Left ventricle myocardium inferior (tissue), 1 donor: ENCODE measurements around the gene DTNB. TPM values are rescaled to one million over a fixed set of nuclear protein-coding genes. Genes with fewer than 3 reads are reported as not detected.

Experiments
- DNase-seq: peaks from one replicate; pipeline ENCODE4 v3.0.0-alpha.2; 2020
- H3K27ac ChIP-seq: fragments of 200-600 bp; replicated peaks from 2 replicates; pipeline ENCODE4 v1.8.0; 2021
- H3K27me3 ChIP-seq: fragments of 200-600 bp; 2 replicates; pipeline ENCODE4 v1.8.0; 2021; ENCODE audit warnings: low read depth
- H3K36me3 ChIP-seq: fragments of 200-600 bp; 2 replicates; pipeline ENCODE4 v1.8.0; 2021
- H3K4me1 ChIP-seq: fragments of 200-600 bp; 2 replicates; pipeline ENCODE4 v1.8.0; 2021
- H3K4me3 ChIP-seq: fragments of 200-600 bp; 2 replicates; pipeline ENCODE4 v1.8.0; 2021; ENCODE audit warnings: mild to moderate bottlenecking, moderate library complexity
- H3K9me3 ChIP-seq: fragments of 200-600 bp; replicated peaks from 2 replicates; pipeline ENCODE4 v1.8.0; 2021
- intact Hi-C: fragments of 100-400 bp; cut with micrococcal nuclease; formaldehyde crosslinking; loops from one replicate; pipeline ENCODE4 v1.11.0; 2022
- total RNA-seq: library from RNA; stranded (reverse); fragmentation: NEBNext Ultra II Directional; extraction: Animal tissue kit (Norgen Biotek cat#: 25700); gene quantifications from one replicate; pipeline ENCODE4 v1.2.1, GENCODE V29; 2021
- TF ChIP-seq, protein P1 (sequence below): fragments of 200-600 bp; IDR thresholded peaks from 2 replicates; pipeline ENCODE4 v1.8.0; 2021; ENCODE audit warnings: antibody characterized with exemption, mild to moderate bottlenecking, borderline replicate concordance
- donor health status: DM: no; HTN: yes; CAD: no; lungs with severe emphysema.

Gene DTNB
- total RNA-seq, 1 donor from 2014 or later: 4.5 TPM

GRCh38 chr2:25460261-25460905 lies 213.0 kb downstream of the DTNB start:
- no peaks in the 10 kb centered on the region for H3K27me3 ChIP-seq
- TF ChIP-seq, protein P1, sequence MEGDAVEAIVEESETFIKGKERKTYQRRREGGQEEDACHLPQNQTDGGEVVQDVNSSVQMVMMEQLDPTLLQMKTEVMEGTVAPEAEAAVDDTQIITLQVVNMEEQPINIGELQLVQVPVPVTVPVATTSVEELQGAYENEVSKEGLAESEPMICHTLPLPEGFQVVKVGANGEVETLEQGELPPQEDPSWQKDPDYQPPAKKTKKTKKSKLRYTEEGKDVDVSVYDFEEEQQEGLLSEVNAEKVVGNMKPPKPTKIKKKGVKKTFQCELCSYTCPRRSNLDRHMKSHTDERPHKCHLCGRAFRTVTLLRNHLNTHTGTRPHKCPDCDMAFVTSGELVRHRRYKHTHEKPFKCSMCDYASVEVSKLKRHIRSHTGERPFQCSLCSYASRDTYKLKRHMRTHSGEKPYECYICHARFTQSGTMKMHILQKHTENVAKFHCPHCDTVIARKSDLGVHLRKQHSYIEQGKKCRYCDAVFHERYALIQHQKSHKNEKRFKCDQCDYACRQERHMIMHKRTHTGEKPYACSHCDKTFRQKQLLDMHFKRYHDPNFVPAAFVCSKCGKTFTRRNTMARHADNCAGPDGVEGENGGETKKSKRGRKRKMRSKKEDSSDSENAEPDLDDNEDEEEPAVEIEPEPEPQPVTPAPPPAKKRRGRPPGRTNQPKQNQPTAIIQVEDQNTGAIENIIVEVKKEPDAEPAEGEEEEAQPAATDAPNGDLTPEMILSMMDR: no peak
- H3K4me3 ChIP-seq: no peak overlapping the region
- no peaks in the 10 kb centered on the region for H3K9me3 ChIP-seq
- H3K27ac ChIP-seq: no peak overlapping the region
- no peaks in the 10 kb centered on the region for H3K36me3 ChIP-seq
- H3K4me1 ChIP-seq: peaks cover 5% of the 10 kb centered on the region
- DNase-seq: no peak
- intact Hi-C loops: no loop called here

GRCh38 chr2:25454824-25455611 lies 218.4 kb downstream of the DTNB start:
- H3K36me3 ChIP-seq: peaks cover 6% of the 10 kb centered on the region
- intact Hi-C loops: no loop called here
- H3K27ac ChIP-seq: no peak overlapping the region
- TF ChIP-seq, protein P1: no peak
- no peak overlapping the region for H3K4me3 ChIP-seq
- H3K27me3 ChIP-seq: no peaks in the 10 kb centered on the region
- DNase-seq: no peak
- no peaks in the 10 kb centered on the region for H3K9me3 ChIP-seq
- H3K4me1 ChIP-seq: peaks cover 12% of the 10 kb centered on the region

GRCh38 chr2:25453199-25453905 lies 220.0 kb downstream of the DTNB start:
- intact Hi-C loops: no loop called here
- Histone ChIP-seq H3K27me3 (no peaks in the 10 kb centered on the region), H3K27ac (no peak overlapping the region), H3K9me3 (no peaks in the 10 kb centered on the region), H3K4me3 (no peak overlapping the region), H3K36me3 (peaks cover 6% of the 10 kb centered on the region), H3K4me1 (peaks cover 12% of the 10 kb centered on the region)
- TF ChIP-seq, protein P1: no peak
- no peak for DNase-seq

GRCh38 chr2:25448808-25449207 lies 224.6 kb downstream of the DTNB start:
- H3K36me3 ChIP-seq: peaks cover 6% of the 10 kb centered on the region
- intact Hi-C loops: no loop called here
- H3K27ac ChIP-seq: no peak overlapping the region
- H3K4me3 ChIP-seq: no peak overlapping the region
- TF ChIP-seq, protein P1: no peak
- H3K27me3 ChIP-seq: no peaks in the 10 kb centered on the region
- no peak for DNase-seq
- peaks cover 7% of the 10 kb centered on the region for H3K4me1 ChIP-seq
- no peaks in the 10 kb centered on the region for H3K9me3 ChIP-seq

GRCh38 chr2:25447018-25447417 lies 226.4 kb downstream of the DTNB start:
- no peak for DNase-seq

More at GRCh38 chr2:25447018-25447417, 226.4 kb downstream of the DTNB start:
- Histone ChIP-seq H3K4me3 (no peak overlapping the region), H3K27ac (no peak overlapping the region), H3K27me3 (no peaks in the 10 kb centered on the region), H3K9me3 (no peaks in the 10 kb centered on the region), H3K4me1 (no peaks in the 10 kb centered on the region), H3K36me3 (peaks cover 6% of the 10 kb centered on the region)
- intact Hi-C loops: no loop called here
- TF ChIP-seq, protein P1: no peak
